PFSK-1 (cell line): Measurements from ENCODE around the gene SIL1.

Source experiments
- FOXP2 ChIP-seq: optimal IDR thresholded peaks from 2 replicates; pipeline ENCODE3; 2011; ENCODE audit warnings: borderline replicate concordance, control low read depth, inconsistent platforms; ENCODE audit not compliant: insufficient read depth; ENCODE audit errors: extremely low read length, extremely low read depth
- TAF1 ChIP-seq: IDR thresholded peaks from 2 replicates; pipeline ENCODE4 v1.6.1; 2012; ENCODE audit warnings: low read length, control low read depth, borderline replicate concordance; ENCODE audit not compliant: insufficient read depth

GRCh38 chr5:139222346-139222745, 24.2 kb upstream of the SIL1 start:
- TF ChIP-seq FOXP2: no peak
- TF ChIP-seq TAF1: no peak
